Erythroblast (primary cell): ENCODE data around the gene SPATA6L.

ENCODE experiments used
- DNase-seq, 2 experiments: peaks; one replicate each; lab custom pipeline; 2025; lab: John Stamatoyannopoulos, UW
- GATA1 ChIP-seq: IDR thresholded peaks from 2 replicates; pipeline ENCODE4 v1.6.1; 2011; ENCODE audit warnings: low read depth, mild to moderate bottlenecking, control low read depth, low read length, moderate library complexity
- POLR2A ChIP-seq: IDR thresholded peaks from 2 replicates; pipeline ENCODE4 v1.6.1; 2011; ENCODE audit warnings: mild to moderate bottlenecking, low read length

Gene SPATA6L

DNA sequence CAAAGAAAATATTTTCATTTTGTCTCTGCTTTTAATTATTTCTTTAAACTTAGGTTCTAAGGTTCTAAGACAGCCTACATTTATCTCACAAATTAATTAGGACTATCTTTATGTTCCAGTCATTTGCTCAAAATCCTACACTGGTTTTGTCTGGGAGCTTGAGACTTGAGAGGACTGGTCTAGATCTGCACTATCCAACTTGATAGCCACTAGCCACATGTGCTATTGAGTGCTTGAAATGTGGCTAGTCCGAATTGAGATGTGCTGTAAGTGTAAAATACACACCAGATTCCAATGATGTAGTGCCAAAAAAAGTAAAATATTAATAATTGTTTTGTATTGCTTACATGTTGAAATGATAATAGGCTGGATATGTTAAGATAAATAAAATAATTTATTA is 20.3 kb upstream of the SPATA6L start:
- DNase-seq = peak; percentile 38 to 42
- no peak for TF ChIP-seq POLR2A
- no peak for TF ChIP-seq GATA1

- peak; percentile 67 to 72 for DNase-seq
- no peak for TF ChIP-seq POLR2A
- no peak for TF ChIP-seq GATA1
Observed at GRCh38 chr9:4686112-4686511, 19.8 kb upstream of the SPATA6L start.

GRCh38 chr9:4684820-4685219 is 18.5 kb upstream of the SPATA6L start:
- no peak for DNase-seq
- TF ChIP-seq POLR2A = no peak
- no peak for TF ChIP-seq GATA1

DNA sequence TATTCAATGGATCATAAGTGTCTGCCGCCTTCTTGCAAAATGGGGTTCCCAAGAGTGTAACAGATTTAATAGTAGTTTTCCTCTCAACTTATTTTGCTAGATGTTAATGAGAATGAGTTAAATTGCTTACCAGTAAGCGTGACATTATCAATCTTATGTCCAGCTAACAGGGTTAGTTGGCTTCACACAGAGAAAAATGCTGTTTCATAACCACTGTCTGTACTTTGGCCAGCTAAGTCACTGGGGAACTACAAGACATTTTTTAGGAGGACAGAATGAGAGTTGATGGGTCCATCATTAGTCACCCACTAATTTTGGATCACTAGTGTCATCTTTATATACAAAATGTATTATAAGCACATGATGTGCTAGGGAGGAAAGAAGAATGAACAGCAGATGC is 14.5 kb upstream of the SPATA6L start:
- TF ChIP-seq GATA1 = no peak
- no peak for TF ChIP-seq POLR2A
- peak; percentile 65 to 82 for DNase-seq

DNA sequence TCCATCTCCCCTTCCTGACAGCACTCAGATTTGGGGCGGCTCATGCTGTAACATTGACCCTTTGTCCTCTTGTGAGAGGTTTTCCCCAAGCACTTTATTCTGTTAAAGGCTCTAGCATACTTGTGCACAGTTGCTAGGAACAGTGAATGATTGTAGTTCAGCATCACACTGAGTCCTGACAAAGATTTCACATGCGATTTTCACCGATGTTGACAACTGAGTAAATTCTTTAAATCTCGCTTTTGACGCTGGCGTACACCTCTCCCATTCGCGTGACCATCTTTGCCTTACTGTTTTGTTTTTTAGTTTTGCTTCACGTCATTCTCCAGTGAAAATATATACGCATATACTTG is 13.9 kb upstream of the SPATA6L start:
- DNase-seq = peak; percentile 56 to 77
- TF ChIP-seq POLR2A = no peak
- TF ChIP-seq GATA1 = no peak

DNA sequence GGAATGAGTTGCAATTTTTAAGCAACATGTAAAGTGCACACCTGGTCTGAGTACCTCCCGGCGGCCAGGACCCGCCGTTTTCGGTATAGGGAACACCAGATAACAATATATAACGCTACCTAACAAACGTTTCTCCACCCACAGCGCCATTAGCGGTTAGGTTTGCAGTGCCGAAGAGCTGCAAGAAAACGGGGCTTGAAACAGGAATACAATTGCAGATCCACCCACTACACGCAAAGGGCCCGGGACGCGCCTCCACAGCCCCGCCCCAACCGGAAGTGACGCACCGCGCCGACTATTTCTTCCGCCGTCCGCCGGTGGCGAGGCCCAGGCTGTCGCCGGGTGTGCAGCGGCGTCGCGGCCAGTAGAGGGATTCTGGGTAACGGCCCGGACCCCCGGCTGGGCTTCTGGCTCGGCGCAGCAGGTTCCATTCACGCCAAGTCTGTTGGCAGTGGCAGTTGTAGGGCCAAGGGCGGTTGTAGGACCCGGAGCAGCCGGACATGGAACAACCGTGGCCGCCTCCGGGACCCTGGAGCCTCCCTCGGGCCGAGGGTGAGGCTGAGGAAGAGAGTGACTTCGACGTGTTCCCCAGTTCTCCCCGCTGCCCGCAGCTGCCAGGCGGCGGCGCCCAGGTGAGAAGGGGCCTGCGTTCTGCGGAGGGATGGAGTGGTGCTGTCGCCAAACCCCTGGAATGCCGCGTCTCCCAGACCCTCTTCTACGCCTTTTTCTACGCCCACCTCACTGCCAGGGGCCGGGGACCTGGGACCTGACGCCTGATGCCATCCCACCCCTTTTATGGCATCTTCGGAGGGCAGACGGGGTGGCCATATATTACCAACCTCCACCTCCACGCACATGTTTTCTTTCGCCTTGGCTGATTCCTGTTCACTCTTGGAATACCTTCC is 13.2 kb upstream of the SPATA6L start, which contains the start of gene CDC37L1:
Gene CDC37L1, plus strand, starts transcription at position 302 of the 905 bp plus-strand sequence. Its CDS starts 199 bp downstream, at position 501.
- DNase-seq = peak; percentile 98 to 99
- TF ChIP-seq POLR2A (peak; percentile 99), GATA1 (no peak)

GRCh38 chr9:4678679-4679267 is 12.5 kb upstream of the SPATA6L start:
- TF ChIP-seq POLR2A (no peak), GATA1 (no peak)
- peak; percentile 76 to 83 for DNase-seq

DNA sequence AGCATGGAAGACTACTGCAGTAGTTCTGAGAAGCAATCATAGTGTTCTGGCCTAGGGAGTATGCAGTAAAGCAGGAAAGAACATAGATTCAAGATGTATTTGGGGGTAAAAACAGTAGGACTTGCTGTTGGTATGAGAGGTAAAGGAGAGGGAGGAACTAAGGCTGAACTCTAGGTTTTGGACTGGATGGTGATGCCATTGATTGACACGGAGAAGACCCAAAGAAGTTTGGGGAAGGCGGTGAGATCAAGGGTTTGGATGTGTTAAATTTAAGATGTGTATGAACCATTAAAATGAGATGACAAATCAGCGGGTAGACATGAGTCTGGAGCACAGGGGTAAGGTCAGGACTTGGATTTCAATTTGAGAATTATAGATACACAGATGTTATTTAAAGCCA is 11.1 kb upstream of the SPATA6L start:
- TF ChIP-seq GATA1 = no peak
- no peak for TF ChIP-seq POLR2A
- no peak for DNase-seq

DNA sequence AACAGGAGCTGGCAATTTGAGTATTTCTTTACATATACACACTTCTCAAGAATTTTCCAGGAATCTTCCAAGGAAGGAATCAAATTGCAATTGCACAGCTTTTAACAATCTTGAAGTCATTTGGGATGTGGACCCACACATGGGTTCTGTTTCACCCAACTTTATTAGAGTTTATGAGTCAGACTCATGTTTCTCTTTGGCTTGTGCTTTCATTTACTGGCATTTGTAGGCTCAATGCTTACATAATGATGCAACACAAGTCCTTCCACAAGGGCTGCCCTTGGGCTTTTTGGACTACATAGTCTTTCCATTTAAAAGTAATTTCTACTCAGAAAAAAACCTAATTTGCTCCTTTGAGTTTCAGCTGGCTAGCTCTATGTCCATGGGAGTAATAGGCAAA is 8.5 kb upstream of the SPATA6L start:
- TF ChIP-seq GATA1 = no peak
- no peak for TF ChIP-seq POLR2A
- DNase-seq = no peak

- DNase-seq = no peak
- TF ChIP-seq POLR2A (no peak), GATA1 (no peak)
Observed at GRCh38 chr9:4671737-4672136, 5.5 kb upstream of the SPATA6L start.

DNA sequence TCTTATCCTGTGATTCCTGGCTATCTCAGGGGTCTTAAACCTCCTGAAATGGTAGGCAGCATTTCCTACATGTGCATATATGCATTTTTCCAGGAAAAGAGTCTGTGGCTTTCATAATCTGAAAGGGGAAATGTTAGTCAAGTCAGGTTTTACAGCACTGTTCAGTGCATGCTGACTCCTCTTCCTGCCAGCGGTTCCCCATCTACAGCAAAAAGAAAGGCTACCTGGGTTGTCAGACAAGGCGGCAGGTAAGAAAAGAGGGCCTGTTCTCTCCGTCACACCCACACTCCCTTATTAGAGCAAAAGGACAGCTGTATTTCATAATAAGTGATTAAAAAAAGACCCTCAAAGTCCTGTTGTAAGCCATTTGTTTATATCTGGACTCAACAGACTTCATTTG is 4.3 kb upstream of the SPATA6L start:
- no peak for DNase-seq

GRCh38 chr9:4669890-4670289 is 3.6 kb upstream of the SPATA6L start:
- DNase-seq = no peak

More for the DNA sequence above, 4.3 kb upstream of the SPATA6L start:
- no peak for TF ChIP-seq GATA1
- TF ChIP-seq POLR2A = no peak

DNA sequence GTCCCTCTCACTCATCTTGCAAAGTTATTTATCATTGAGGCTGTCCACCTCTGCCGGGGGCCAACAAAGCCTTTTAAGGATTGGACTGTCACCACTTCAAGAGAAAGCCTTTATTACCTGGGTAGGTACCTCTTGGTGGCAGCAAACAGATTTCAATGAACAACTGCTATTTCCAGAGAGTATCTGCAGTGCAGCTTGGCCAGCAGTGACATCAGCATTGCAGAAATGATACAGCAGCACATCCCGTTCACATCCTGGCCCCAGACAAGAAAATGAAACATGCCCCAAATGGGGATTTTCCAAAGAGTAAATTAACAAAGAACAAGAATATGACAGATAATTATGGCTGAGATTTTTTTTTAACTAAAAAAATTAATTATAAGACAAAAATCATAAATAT is 2.3 kb upstream of the SPATA6L start:
- TF ChIP-seq GATA1 (no peak), POLR2A (no peak)
- no peak for DNase-seq

More at GRCh38 chr9:4669890-4670289, 3.6 kb upstream of the SPATA6L start:
- no peak for TF ChIP-seq GATA1
- no peak for TF ChIP-seq POLR2A

DNA sequence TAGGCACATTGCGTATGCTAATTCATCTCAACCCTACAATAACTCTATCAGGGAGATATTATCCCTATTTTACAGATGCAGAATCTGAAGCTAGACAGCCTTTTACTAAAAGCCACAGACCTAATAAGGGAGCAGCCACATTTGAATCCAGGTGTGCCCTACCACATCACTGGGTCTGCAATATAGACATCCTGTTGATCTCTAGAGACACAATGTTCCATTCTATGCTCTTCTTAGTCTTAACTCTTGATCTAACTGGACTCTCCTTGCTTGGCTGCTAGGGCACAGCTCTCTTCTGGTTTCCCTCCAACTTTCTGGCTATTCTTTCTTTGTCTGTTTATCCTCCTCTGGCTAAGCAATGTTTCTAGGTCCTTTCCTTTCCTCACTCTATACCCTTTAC is 1.4 kb upstream of the SPATA6L start:
- no peak for DNase-seq
- TF ChIP-seq POLR2A (no peak), GATA1 (no peak)

DNA sequence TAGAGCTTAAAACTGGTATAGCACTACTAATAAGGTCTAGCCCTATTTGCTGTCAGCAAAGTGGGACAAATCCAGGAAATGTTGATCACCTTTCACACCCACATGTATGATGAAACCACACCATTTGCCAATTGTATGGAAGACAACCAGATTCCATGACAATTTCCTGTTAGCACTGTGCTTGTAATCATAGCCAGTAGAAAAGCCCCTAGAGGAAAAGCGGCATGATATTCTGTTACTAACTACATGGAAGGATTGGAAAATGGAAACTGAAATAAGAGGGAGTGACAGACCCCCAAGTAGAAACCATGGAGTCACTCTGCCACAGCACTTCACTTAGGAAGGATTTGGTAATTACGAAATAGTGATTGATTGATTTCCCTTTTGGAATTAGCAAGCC is 923 bp downstream of the SPATA6L start:
- TF ChIP-seq POLR2A = no peak
- no peak for TF ChIP-seq GATA1
- no peak for DNase-seq
